ENCODE results near the gene SMG9. TPM values are rescaled to one million over a fixed set of nuclear protein-coding genes. Genes with fewer than 3 reads are reported as not detected.

Gene SMG9
- total and polyA plus RNA-seq, 4 donors, result 14.9 to 50.6 (median 30.2) TPM

DNA sequence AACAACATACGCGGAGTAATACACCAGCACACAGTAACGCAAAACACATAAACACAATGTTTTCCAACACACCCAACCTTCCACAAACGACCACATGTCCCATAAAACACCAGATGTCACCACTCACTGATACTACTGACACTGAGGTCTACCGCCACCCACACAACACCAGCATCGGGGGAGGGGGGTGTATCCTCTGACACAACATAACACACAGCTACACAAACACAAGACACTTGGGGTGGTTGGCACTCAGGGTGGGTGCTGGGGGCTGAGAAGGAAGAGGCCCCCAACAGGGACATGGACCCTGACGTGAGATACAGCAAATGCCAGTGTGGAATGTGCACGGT, 27.5 kb upstream of the SMG9 start:
- Histone ChIP-seq H3K4me1 (ENCODE audit: control insufficient read depth in 1 of 2, insufficient read depth in 2 of 2, low read length in 2 of 2) (no peaks in the 10 kb centered on the region), H3K27ac (ENCODE audit: low read depth in 1 of 2, low read length in 2 of 2) (no peak overlapping the region), H3K9me3 (ENCODE audit: control insufficient read depth, low read length) (no peaks in the 10 kb centered on the region), H3K27me3 (ENCODE audit: control insufficient read depth in 1 of 2, insufficient read depth in 2 of 2, low read length in 1 of 2) (no peaks in the 10 kb centered on the region), H3K4me3 (ENCODE audit: low read length in 2 of 2) (no peak overlapping the region), H3K36me3 (ENCODE audit: control insufficient read depth in 1 of 2, insufficient read depth in 2 of 2, low read length in 1 of 2) (no peaks in the 10 kb centered on the region)
- 52 to 56% methylated on average over 8 of the region's 8 CpGs for WGBS, 2 donors
- intact Hi-C loops (cut with DNase I), result no loop called here
- DNase-seq (no peak), ATAC-seq (ENCODE audit: low FRiP score) (no peak)

DNA sequence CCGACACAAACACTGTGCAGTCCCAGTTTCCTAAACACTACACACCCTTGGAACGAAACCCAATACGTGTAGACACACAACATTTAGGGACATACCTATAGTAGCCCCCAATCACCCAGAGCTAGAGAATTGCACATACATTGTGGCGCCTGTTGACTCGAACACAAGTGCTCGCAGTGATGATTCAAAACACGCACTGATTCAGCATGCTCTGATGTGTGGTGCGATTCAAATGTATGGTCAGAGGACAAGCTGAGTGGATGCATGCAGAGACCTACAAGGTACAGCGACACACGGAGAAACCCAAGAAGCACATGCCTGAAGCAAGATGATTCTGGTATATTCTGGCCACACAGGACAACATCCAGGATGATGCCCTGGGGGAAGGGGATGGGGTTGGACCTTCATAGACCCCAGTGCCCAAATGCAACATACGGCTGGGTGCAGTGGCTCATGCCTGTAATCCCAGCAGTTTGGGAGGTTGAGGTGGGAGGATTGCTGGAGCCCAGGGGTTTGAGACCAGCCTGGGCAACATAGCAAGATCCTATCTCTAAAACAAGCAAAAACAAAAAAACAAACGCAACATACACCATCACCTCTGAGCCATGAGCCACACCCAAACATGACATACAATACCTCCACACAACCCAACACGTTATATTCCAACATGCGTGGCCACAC, 27.0 kb upstream of the SMG9 start:
- 86 to 89% methylated on average over 14 of the region's 14 CpGs for WGBS, 2 donors
- H3K9me3 ChIP-seq (ENCODE audit: control insufficient read depth, low read length), result no peaks in the 10 kb centered on the region
- intact Hi-C loops (cut with DNase I), result no loop called here
- no peaks in the 10 kb centered on the region for H3K4me1 ChIP-seq (ENCODE audit: control insufficient read depth in 1 of 2, insufficient read depth in 2 of 2, low read length in 2 of 2)
- H3K36me3 ChIP-seq (ENCODE audit: control insufficient read depth in 1 of 2, insufficient read depth in 2 of 2, low read length in 1 of 2), result no peaks in the 10 kb centered on the region
- no peaks in the 10 kb centered on the region for H3K27me3 ChIP-seq (ENCODE audit: control insufficient read depth in 1 of 2, insufficient read depth in 2 of 2, low read length in 1 of 2)
- DNase-seq (peak in 1 of 2 donors; percentile 8), ATAC-seq (ENCODE audit: low FRiP score) (no peak)
- no peak overlapping the region for H3K27ac ChIP-seq (ENCODE audit: low read depth in 1 of 2, low read length in 2 of 2)
- H3K4me3 ChIP-seq (ENCODE audit: low read length in 2 of 2), result no peak overlapping the region

- H3K27me3 ChIP-seq (ENCODE audit: control insufficient read depth in 1 of 2, insufficient read depth in 2 of 2, low read length in 1 of 2), result no peaks in the 10 kb centered on the region
- H3K36me3 ChIP-seq (ENCODE audit: control insufficient read depth in 1 of 2, insufficient read depth in 2 of 2, low read length in 1 of 2), result no peaks in the 10 kb centered on the region
- intact Hi-C loops (cut with DNase I), result no loop called here
- ATAC-seq (ENCODE audit: low FRiP score) (no peak), DNase-seq (peak; percentile 55 to 77)
- 29 to 36% methylated on average over 19 of the region's 19 CpGs for WGBS, 2 donors
- no peak within 1 kb of the TSS for H3K27ac ChIP-seq (ENCODE audit: low read depth in 1 of 2, low read length in 2 of 2)
- no peak within 1 kb of the TSS for H3K4me3 ChIP-seq (ENCODE audit: low read length in 2 of 2)
- H3K4me1 ChIP-seq (ENCODE audit: control insufficient read depth in 1 of 2, insufficient read depth in 2 of 2, low read length in 2 of 2), result no peaks in the 10 kb centered on the region
- H3K9me3 ChIP-seq (ENCODE audit: control insufficient read depth, low read length), result no peaks in the 10 kb centered on the region
Measured at GRCh38 chr19:43780706-43781525, 26.2 kb upstream of the SMG9 start, which contains the start of gene KCNN4. TSS of gene KCNN4 (minus strand) at chr19:43780973. CDS start at chr19:43780861, 112 bp downstream.

DNA sequence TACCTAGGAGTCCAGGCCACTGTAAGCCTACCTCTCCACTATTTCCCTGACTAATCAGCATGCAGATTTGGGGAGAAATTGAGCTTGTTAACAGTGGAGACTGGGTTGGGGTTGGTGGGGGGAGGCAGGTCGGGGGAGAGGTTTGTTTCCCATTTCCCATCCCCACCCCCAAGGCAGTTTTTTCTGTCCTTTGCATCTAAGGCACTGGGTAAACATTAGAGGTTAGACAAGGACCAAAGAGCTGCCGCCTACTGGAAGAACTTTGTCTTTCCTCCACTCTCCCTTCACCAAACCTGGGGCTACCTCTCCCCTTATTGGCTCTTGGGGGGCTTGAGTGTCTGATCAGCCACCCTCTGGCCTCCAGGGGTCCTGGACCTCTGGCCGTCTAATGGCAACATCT, 25.1 kb upstream of the SMG9 start:
- Histone ChIP-seq H3K4me1 (ENCODE audit: control insufficient read depth in 1 of 2, insufficient read depth in 2 of 2, low read length in 2 of 2) (no peaks in the 10 kb centered on the region), H3K9me3 (ENCODE audit: control insufficient read depth, low read length) (no peaks in the 10 kb centered on the region), H3K4me3 (ENCODE audit: low read length in 2 of 2) (no peak overlapping the region), H3K27me3 (ENCODE audit: control insufficient read depth in 1 of 2, insufficient read depth in 2 of 2, low read length in 1 of 2) (no peaks in the 10 kb centered on the region), H3K27ac (ENCODE audit: low read depth in 1 of 2, low read length in 2 of 2) (no peak overlapping the region), H3K36me3 (ENCODE audit: control insufficient read depth in 1 of 2, insufficient read depth in 2 of 2, low read length in 1 of 2) (no peaks in the 10 kb centered on the region)
- ATAC-seq (ENCODE audit: low FRiP score), result no peak
- DNase-seq, result no peak
- WGBS, 2 donors, result 21 to 27% methylated on average over 3 of the region's 3 CpGs
- intact Hi-C loops (cut with DNase I), result no loop called here

DNA sequence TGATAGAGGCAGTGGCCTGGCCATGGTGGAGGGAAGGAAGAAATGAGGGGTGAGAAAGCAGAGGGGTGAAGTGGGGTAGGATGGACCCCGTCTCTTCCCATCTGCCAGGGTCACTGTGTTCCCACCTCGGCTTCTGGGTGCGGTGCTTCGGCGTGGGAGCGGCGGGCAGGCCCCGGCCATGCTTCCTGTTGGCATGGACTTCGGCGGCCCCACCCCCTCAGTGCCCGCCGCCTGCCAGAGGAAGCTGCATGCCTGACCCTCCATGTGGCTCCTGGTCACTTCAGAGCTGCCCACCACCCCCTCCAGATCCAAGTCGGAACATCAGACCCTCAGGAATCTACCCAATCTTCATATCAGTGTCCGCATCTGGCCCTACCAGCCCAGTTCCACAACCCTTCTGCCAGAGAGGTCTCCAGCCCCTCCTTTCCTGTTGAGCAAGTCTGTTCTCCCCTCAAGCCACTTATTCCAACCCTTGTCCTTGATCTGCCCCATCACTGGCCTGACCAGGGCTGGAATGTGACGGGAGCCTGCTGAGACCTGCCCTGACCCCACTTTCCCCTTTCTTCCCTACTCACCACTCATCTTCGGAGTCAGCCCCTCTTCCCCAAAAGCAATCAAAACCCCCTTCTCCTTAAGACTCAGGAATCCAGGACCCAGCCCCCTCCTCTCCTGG, 24.5 kb upstream of the SMG9 start:
- ATAC-seq (ENCODE audit: low FRiP score) (no peak), DNase-seq (no peak)
- Histone ChIP-seq H3K4me1 (ENCODE audit: control insufficient read depth in 1 of 2, insufficient read depth in 2 of 2, low read length in 2 of 2) (no peaks in the 10 kb centered on the region), H3K27me3 (ENCODE audit: control insufficient read depth in 1 of 2, insufficient read depth in 2 of 2, low read length in 1 of 2) (no peaks in the 10 kb centered on the region), H3K27ac (ENCODE audit: low read depth in 1 of 2, low read length in 2 of 2) (no peak overlapping the region), H3K4me3 (ENCODE audit: low read length in 2 of 2) (no peak overlapping the region), H3K9me3 (ENCODE audit: control insufficient read depth, low read length) (no peaks in the 10 kb centered on the region), H3K36me3 (ENCODE audit: control insufficient read depth in 1 of 2, insufficient read depth in 2 of 2, low read length in 1 of 2) (no peaks in the 10 kb centered on the region)
- intact Hi-C loops (cut with DNase I), result no loop called here
- WGBS, 2 donors, result 72 to 77% methylated on average over 13 to 16 of the region's 16 CpGs

- no peaks in the 10 kb centered on the region for H3K9me3 ChIP-seq (ENCODE audit: control insufficient read depth, low read length)
- ATAC-seq (ENCODE audit: low FRiP score) (no peak), DNase-seq (no peak)
- H3K4me3 ChIP-seq (ENCODE audit: low read length in 2 of 2), result no peak overlapping the region
- no peaks in the 10 kb centered on the region for H3K36me3 ChIP-seq (ENCODE audit: control insufficient read depth in 1 of 2, insufficient read depth in 2 of 2, low read length in 1 of 2)
- intact Hi-C loops (cut with DNase I), result no loop called here
- no peaks in the 10 kb centered on the region for H3K4me1 ChIP-seq (ENCODE audit: control insufficient read depth in 1 of 2, insufficient read depth in 2 of 2, low read length in 2 of 2)
- WGBS, 2 donors, result 83 to 91% methylated on average over 1 of the region's 1 CpG
- no peak overlapping the region for H3K27ac ChIP-seq (ENCODE audit: low read depth in 1 of 2, low read length in 2 of 2)
- H3K27me3 ChIP-seq (ENCODE audit: control insufficient read depth in 1 of 2, insufficient read depth in 2 of 2, low read length in 1 of 2), result no peaks in the 10 kb centered on the region
Measured at GRCh38 chr19:43778651-43779050, 23.9 kb upstream of the SMG9 start.

GRCh38 chr19:43777163-43777695, 22.5 kb upstream of the SMG9 start:
- ATAC-seq (ENCODE audit: low FRiP score), result no peak
- WGBS, 2 donors, result 0 to 5% methylated on average over 4 of the region's 4 CpGs

DNA sequence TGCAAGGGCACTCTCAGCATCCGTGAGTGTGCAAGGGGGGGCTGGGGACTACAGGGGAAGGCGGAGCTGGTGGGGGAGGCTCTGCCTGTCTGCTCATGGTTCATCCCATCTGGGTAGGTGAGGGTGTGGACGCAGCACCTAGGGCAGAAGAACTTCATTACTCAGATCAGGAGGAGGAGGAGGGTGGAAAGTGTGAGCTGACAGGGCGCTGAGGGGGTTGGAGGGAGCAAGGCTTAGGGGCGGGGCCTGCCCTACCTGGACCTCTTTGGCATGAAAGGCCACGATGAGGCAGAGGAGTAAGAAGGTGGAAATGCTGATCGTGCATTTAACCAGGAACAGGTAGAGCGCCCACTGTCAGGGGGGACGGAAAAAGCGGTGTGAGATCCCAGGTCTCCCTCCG, 21.5 kb upstream of the SMG9 start:
- no peaks in the 10 kb centered on the region for H3K4me1 ChIP-seq (ENCODE audit: control insufficient read depth in 1 of 2, insufficient read depth in 2 of 2, low read length in 2 of 2)
- intact Hi-C loops (cut with DNase I), result no loop called here
- H3K36me3 ChIP-seq (ENCODE audit: control insufficient read depth in 1 of 2, insufficient read depth in 2 of 2, low read length in 1 of 2), result no peaks in the 10 kb centered on the region
- no peaks in the 10 kb centered on the region for H3K27me3 ChIP-seq (ENCODE audit: control insufficient read depth in 1 of 2, insufficient read depth in 2 of 2, low read length in 1 of 2)
- DNase-seq (no peak), ATAC-seq (ENCODE audit: low FRiP score) (no peak)
- H3K27ac ChIP-seq (ENCODE audit: low read depth in 1 of 2, low read length in 2 of 2), result no peak overlapping the region
- no peak overlapping the region for H3K4me3 ChIP-seq (ENCODE audit: low read length in 2 of 2)
- 54 to 58% methylated on average over 11 of the region's 11 CpGs for WGBS, 2 donors
- no peaks in the 10 kb centered on the region for H3K9me3 ChIP-seq (ENCODE audit: control insufficient read depth, low read length)

More at GRCh38 chr19:43777163-43777695, 22.5 kb upstream of the SMG9 start:
- Histone ChIP-seq H3K9me3 (ENCODE audit: control insufficient read depth, low read length) (no peaks in the 10 kb centered on the region), H3K4me1 (ENCODE audit: control insufficient read depth in 1 of 2, insufficient read depth in 2 of 2, low read length in 2 of 2) (no peaks in the 10 kb centered on the region), H3K27ac (ENCODE audit: low read depth in 1 of 2, low read length in 2 of 2) (no peak overlapping the region), H3K36me3 (ENCODE audit: control insufficient read depth in 1 of 2, insufficient read depth in 2 of 2, low read length in 1 of 2) (no peaks in the 10 kb centered on the region), H3K4me3 (ENCODE audit: low read length in 2 of 2) (no peak overlapping the region), H3K27me3 (ENCODE audit: control insufficient read depth in 1 of 2, insufficient read depth in 2 of 2, low read length in 1 of 2) (no peaks in the 10 kb centered on the region)
- intact Hi-C loops (cut with DNase I), result no loop called here
- peak in 1 of 2 donors; percentile 52 for DNase-seq

All from aorta (tissue), 5 donors.